ENCODE measurements around the gene ATRX.
"Not testable (repeated sequence)": the region's sequence is repeated elsewhere in the genome, so short reads cannot be mapped to it uniquely, and the experiment has no call there.

ATRX gene

GRCh38 chrX:77788050-77788449 lies 2.0 kb upstream of the ATRX start:
- TF ChIP-seq CTCF (IDR thresholded peaks at IDR 0.05; ENCODE audit: low read length, missing control alignments): no peak
- no peak for DNase-seq (ENCODE audit: low read depth)
- no peak overlapping the region for H3K4me3 ChIP-seq (replicated peaks; ENCODE audit: low read depth, low read length)

GRCh38 chrX:77786365-77786680 lies 307 bp upstream of the ATRX start:
- no peak for DNase-seq (ENCODE audit: low read depth)
- peak overlapping the region; percentile 73 for H3K4me3 ChIP-seq (replicated peaks; ENCODE audit: low read depth, low read length)
- TF ChIP-seq CTCF (IDR thresholded peaks at IDR 0.05; ENCODE audit: low read length, missing control alignments): no peak

- DNase-seq (ENCODE audit: low read depth): no peak
- no peak for TF ChIP-seq CTCF (IDR thresholded peaks at IDR 0.05; ENCODE audit: low read length, missing control alignments)
- no peak overlapping the region for H3K4me3 ChIP-seq (replicated peaks; ENCODE audit: low read depth, low read length)
These were observed 6.3 kb downstream of the ATRX start for GRCh38 chrX:77779695-77780094.

GRCh38 chrX:77776659-77777058 lies 9.4 kb downstream of the ATRX start:
- no peak for TF ChIP-seq CTCF (IDR thresholded peaks at IDR 0.05; ENCODE audit: low read length, missing control alignments)

GRCh38 chrX:77771601-77772000 lies 14.4 kb downstream of the ATRX start:
- DNase-seq (ENCODE audit: low read depth): no peak
- H3K4me3 ChIP-seq (replicated peaks; ENCODE audit: low read depth, low read length): no peak overlapping the region
- no peak for TF ChIP-seq CTCF (IDR thresholded peaks at IDR 0.05; ENCODE audit: low read length, missing control alignments)

More at GRCh38 chrX:77776659-77777058, 9.4 kb downstream of the ATRX start:
- no peak for DNase-seq (ENCODE audit: low read depth)
- H3K4me3 ChIP-seq (replicated peaks; ENCODE audit: low read depth, low read length): no peak overlapping the region

DNA sequence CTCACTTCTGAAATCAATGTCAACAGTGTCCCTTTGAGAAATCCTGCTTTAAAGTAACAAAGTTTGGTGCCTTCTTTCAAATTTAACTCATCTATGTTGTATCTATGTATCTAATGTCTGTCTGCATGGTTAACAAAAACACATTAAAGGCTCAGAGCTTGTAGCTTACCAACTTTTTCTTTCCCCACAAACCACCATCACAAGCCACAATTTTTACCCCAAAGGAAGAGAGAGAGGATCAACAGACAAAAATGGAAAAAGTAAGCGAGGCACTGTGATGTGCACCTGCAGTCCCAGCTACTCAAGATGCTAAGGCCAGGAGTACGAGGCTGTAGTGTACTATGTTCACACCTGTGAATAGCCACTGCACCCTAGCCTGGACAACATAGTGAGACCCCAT lies 17.2 kb downstream of the ATRX start:
- no peak for DNase-seq (ENCODE audit: low read depth)
- TF ChIP-seq CTCF (IDR thresholded peaks at IDR 0.05; ENCODE audit: low read length, missing control alignments): no peak
- H3K4me3 ChIP-seq (replicated peaks; ENCODE audit: low read depth, low read length): no peak overlapping the region

DNA sequence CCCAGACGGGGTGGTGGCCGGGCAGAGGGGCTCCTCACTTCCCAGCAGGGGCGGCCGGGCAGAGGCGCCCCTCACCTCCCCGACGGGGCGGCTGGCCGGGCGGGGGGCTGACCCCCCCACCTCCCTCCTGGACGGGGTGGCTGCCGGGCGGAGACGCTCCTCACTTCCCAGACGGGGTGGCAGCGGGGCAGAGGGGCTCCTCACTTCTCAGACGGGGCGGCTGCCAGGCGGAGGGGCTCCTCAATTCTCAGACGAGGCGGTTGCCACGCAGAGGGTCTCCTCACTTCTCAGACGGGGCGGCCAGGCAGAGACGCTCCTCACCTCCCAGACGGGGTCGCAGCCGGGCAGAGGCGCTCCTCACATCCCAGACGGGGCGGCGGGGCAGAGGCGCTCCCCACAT lies 19.8 kb downstream of the ATRX start:
- DNase-seq (ENCODE audit: low read depth); H3K4me3 ChIP-seq (replicated peaks; ENCODE audit: low read depth, low read length): not testable (repeated sequence)

- TF ChIP-seq CTCF (IDR thresholded peaks at IDR 0.05; ENCODE audit: low read length, missing control alignments): no peak
- no peak for DNase-seq (ENCODE audit: low read depth)
- no peak overlapping the region for H3K4me3 ChIP-seq (replicated peaks; ENCODE audit: low read depth, low read length)
These were observed 30.5 kb downstream of the ATRX start for GRCh38 chrX:77755561-77755960.

GRCh38 chrX:77753942-77754341 lies 32.1 kb downstream of the ATRX start:
- not testable (repeated sequence) for H3K4me3 ChIP-seq (replicated peaks; ENCODE audit: low read depth, low read length); DNase-seq (ENCODE audit: low read depth)
